Activated effector memory CD4-positive, alpha-beta T cell treated with Interleukin-2 at 50 U/mL for 16 hours (primary cell): ENCODE results near the gene EPHB4.
A peak's percentile ranks its signal among the peaks of the same experiment; 100 is the strongest.
"Not testable (repeated sequence)": the region's sequence is repeated elsewhere in the genome, so short reads cannot be mapped to it uniquely, and the experiment has no call there.

Source experiments
- DNase-seq: peaks from one replicate; pipeline ENCODE4 v3.0.0-alpha.2; 2020

Gene EPHB4

DNA sequence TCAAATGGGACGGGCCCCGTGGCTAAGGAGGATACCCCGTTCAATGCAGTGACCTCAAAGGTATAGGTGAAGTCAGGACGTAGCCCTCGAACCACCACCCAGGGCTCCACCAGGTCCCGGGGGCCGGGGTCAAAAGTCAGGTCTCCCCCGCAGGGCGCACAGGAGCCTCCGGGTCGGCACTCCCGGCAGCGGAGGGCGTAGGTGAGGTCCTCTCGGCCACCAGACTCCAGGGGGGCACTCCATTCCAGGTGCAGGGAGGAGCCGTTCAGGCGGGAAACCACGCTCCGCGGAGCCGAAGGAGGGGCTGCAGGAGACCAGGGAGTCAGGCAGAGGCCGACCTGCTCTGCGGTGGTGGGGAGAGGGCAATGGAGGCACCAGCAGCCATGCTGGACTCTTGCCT is 7.7 kb downstream of the EPHB4 start:
- no peak for DNase-seq

DNA sequence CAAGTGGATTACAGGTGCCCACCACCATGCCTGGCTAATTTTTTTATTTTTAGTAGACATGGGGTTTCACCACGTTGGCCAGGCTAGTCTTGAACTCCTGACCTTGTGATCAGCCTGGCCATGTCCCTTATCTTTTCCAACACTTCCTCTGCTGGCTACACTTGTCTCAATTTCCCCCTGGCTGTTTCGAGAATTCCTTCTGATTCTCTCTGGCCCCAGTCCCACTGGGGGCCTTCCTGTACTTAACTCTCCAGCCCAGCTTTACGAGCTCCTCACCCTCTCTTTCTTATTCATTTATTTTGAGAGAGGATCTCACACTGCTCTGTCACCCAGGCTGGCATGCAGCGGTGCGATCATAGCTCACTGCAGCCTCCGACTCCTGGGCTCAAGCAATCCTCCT is 8.5 kb downstream of the EPHB4 start:
- no peak for DNase-seq

DNA sequence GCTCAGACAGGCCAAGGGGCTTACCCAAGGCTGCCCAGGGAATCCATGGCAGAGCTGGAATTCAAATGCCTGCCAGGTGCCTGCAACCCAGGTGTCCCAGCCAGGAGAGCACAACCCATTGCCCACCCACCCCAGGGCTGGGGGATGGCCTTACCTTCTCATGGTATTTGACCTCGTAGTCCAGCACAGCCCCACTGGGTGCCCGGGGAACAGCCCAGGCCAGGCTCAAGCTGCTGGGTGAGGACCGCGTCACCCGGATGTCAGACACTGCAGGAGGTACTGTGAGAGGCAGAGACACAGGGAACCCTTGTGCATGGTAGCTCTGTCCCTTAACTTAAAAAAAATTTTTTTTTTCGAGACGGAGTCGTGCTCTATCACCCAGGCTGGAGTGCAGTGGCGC is 9.0 kb downstream of the EPHB4 start:
- DNase-seq: no peak

DNA sequence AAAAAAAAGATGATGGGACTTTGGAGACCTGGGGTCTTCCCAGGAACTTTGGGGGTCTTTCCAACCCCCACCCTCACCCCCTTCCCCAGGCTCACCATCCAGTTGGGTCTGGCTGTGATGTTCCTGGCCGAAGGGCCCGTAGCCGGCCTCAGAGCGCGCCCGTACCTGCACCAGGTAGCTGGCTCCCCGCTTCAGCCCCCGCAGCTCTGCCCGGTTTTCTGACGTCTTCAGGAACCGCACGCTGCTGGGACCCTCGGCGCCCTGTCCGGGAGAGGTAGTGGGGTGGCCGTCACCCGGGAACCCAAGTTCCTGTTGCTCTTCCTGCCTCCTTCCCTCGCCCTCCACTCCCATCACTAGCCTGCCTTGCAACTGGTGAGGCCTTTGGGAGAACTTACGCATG is 10.2 kb downstream of the EPHB4 start:
- no peak for DNase-seq

DNA sequence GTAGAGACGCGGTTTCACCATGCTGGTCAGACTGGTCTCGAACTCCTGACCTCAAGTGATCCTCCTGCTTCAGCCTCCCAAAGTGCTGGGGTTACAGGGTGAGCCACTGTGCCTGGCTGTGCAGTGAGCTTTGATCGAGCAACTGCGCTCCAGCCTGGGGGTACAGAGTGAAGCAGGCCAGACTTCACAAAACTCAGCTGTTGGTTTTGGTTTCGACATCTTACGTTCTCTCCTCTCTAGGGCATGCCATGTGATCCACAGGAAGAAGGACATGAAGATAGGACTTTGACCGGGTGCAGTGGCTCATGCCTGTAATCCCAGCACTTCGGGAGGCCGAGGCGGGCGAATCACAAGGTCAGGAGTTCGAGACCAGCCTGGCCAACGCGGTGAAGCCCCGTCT is 10.8 kb downstream of the EPHB4 start:
- DNase-seq: not testable (repeated sequence)

DNA sequence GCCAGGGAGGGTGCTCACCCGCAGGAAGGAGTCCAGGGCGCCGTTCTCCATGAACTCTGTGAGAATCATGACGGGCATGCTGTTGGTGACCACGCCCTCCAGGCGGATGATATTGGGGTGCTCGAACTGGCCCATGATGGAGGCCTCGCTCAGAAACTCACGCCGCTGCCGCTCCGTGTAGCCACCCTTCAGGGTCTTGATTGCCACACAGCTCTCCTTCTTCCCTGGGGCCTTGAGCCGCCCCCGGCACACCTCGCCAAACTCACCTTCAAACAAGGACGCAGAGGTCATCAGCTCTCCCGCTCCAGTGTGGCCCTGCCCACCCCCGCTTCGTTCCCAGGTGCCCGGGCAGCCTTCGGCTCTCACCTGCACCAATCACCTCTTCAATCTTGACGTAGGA is 14.6 kb downstream of the EPHB4 start:
- no peak for DNase-seq

DNA sequence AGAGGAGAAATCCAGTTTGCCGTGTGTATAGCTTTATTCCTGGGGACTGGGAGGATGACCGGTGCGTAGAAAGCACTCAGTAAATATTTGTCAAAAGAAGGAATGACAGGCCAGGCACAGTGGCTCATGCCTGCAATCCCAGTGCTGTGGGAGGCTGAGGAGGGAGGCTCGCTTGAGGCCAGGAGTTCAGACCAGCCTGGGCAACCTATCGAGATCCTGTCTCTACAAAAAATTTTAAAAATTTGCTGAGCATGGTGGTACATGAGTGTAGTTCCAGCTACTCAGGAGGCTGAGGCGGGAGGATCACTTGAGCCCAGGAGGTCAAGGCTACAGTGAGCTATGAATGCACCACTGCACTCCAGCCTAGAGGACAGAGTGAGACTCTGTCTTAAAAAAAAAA is 15.8 kb downstream of the EPHB4 start:
- no peak for DNase-seq

DNA sequence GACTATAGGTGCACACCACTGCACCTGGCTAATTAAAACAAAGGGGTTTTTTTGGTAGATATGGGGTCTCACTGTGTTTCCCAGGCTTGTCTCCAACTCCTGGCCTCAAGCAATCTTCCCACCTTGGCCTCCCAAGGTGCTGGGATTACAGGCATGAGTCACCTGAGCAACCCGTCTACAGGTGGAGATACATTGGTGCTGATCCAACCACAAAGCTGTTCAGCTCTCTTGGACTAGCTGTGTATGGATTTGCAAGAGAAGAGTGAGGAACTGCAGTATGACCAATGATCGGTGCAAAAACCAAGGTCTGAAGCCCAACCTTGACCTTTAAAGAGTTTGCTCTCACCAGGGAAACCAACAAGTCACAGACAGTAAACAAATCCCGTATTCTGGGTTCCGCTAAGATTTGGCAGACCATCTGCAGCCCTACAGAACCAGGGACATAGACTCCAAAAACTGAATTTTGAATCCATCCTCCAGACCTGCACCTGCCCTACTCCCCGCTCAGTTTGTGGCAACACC is 18.9 kb downstream of the EPHB4 start:
- no peak for DNase-seq

DNA sequence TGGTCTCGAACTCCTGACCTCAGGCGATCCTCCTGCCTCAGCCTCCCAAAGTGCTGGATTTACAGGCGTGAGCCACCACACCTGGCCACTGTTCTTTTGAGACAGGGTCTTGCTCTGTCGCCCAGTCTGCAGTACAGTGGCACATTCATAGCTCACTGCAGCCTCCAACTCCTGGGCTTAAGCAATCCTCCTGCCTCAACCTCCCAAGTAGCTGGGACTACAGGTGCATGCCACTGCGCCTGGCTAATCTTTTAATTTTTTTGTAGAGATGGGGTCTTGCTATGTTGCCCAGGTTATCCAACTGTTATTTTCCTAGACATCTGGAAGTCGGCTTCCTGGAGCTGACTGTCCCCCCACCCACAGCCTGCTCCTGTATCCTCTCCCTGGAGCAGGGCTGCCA is 20.4 kb downstream of the EPHB4 start:
- DNase-seq: not testable (repeated sequence)

DNA sequence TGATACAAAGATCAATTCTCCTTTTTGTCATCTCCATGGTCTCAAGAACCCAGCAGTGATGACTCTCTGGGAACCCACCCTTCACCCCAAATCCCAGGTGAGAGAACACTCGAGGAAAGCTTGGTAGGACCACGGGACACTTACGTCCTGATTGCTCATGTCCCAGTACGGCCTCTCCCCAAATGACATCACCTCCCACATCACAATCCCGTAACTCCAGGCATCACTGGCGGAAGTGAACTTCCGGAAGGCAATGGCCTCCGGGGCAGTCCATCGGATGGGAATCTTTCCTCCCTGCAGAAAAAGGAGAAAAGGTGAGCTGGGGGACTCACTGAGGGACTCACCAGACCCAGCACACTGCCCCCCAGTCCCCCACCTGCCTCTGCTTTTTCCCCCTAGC is 21.0 kb downstream of the EPHB4 start:
- DNase-seq: no peak

DNA sequence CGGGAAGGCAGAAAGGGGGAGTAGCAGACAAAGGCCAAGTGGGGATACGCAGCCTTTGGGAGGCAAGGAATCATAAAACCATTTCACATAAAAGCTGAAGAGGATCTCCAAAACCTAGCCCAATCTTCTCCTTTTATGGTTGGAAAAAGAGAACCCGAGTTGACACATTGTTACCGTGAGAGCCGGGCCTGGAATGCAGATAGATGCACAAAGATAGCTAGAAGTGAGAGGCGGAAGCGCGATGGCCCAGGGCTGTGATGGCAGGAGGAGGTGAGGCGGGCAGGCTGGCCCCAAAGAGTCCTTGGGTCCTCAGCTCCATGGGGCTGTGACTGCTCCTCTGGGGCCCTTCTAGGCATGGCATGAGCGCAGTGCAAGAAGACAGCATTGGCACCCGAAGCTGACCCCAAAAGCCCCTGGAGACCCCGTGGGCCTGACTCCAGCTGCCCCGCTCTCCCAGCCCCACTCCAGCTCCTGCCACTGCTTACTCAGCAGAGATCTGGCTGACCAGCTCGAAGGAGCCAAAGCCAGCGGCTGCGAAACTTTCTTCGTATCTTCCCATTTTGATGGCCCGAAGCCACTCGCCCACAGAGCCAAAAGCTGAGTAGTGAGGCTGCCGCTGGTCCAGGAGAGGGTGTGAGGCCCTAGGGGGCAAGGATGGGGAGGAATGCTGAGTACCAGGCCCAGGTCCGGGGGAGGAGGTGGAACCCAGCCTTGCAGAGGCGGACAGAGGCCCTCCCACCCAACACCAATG is 22.5 kb downstream of the EPHB4 start:
- no peak for DNase-seq

DNA sequence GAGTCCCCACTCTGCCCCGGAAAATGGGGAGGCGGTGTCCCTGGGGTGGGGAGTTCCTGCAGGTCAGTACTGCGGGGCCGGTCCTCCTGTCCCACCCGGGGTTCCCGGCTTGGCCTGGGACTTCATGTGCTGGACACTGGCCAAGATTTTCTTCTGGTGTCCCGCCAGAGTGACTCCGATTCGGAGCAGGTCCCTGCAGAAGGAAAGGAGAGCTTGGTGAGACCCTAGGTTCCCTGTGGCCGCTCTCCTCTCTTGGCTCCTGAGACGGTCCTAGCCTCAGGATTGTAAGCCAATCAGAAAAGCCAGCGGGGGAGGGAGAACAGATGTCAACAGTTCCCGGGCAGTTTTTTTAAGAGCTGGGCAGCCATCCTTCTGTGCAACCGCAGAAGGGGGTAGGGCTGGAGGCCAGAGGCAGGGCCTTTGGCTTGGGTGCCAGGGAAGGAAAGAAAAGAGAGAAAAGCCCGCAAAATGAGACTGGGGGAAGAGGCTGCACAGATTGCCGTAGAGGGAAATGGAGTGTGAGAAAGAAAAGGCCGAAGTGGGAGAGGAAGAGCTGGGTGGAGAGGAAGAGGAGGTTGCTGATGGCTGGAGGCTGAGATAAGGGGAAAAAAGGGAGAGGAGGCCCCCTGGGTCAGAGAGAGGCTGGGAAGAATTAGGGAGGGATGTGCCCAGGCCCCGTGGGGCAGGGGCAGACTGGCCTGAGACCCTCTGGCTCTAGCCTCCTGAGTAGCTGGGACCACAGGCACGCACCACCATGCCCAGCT is 23.7 kb downstream of the EPHB4 start:
- no peak for DNase-seq

DNA sequence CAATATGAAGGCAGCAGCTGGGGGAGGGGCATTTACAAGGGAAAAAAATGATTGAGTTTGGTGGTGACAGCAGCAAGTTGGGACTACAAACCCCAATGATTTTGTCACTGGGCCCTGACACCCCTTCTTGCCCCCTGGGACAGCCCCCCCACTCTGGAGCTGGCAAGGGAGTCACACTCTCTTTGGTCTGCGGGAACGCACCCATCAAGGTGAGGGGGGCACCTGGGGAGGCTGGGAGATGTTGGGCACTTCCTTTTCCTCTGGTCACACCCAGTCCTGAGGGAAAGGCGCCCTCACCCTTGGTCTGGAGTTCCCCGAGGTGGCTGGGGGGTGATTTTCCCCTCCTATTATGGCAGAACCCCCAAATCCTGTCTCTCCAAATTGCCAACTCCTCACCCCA is 24.4 kb downstream of the EPHB4 start:
- DNase-seq: no peak

DNA sequence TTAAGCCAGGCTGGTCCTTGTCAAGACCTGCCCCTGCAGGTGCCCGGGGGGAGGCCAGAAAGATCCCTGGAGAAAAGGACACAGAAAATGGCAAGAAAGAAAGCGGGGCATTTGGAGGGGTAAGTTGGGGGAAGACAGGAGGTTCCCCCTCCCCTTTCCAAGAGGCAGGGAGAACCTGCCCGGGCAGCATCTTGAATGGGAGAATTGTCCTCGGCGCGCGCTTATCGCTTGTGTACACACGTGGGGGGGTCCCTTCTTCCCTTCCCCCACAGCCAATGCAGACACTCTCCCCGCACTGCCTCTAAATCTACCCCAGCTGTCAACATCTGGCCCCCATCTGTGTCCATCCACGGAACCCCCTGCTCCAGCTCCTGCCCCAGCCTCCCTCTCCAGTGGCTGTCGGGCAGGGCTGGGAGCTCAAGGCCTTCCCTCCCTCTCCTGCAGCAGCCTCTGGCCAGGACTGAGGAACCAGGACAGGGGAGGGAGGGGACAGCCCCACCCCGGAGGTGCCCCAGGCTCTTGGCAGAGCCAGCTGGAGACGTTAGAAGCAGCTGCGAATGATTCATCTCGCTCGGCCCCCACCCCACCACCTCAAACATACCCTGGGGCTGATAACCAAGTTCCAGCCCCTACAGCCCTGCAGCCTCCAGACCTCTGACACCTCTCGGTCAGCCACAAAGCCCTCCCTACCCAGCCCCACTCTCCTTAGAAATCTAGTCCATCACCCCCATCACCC is 25.3 kb downstream of the EPHB4 start:
- DNase-seq: no peak

DNA sequence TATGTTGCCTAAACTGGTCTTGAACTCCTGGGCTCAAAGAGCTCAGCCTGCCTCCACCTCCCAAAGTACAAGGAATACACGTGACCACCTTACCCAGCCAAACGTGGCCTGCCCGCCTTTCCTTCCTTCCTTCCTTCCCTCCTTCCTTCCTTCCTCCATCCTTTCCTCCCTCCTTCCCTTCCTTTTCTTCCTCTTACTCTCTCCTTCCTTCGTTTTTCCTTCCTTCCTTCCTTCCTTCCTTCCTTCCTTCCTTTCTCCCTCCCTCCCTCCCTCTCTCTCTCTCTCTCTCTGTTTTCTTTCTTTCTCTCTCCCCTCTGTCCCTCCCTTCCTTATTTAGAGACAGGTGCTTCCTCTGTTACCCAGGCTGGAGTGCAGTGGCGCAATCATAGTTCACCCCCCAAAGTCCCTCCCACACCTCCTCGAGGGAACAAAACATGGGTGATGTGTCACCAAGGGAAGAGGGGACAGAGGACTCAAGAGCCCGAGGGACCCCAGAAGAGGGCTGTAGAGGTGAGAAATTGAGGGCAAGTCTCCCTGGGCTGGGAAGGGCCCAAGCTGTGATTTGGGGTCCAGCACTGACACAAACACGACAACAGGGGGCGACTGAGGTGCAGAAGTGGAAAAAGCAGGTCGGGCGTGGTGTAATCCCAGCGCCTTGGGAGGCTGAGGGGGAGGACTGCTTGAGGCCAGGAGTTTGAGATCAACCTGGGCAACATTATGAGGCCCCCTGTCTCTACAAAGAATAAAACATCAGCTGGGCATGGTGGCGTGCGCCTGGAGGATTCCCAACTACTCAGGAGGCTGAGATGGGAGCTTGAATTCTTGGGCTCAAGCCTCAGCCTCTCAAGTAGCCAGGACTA is 28.1 kb downstream of the EPHB4 start:
- DNase-seq: peak; percentile 9

DNA sequence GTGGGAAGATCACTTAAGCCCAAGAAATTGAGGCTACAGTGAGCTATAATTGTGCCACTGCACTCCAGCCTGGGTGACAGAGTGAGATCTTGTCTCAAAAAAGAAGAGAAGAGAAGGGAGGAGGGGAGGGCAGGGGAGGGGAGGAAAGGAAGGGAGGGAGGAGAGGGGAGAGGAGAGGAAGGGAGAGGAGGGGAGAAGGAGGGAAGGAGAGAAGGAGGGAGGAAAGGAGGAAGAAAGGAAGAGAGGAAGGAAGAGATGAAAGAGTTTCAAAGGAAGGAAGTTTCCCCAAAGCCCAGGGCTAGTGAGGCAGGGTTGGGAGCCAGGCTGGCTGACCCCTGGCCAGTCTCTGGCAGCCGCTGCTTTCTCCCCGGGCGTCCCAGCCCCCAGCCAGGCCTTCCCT is 32.6 kb downstream of the EPHB4 start:
- DNase-seq: no peak

DNA sequence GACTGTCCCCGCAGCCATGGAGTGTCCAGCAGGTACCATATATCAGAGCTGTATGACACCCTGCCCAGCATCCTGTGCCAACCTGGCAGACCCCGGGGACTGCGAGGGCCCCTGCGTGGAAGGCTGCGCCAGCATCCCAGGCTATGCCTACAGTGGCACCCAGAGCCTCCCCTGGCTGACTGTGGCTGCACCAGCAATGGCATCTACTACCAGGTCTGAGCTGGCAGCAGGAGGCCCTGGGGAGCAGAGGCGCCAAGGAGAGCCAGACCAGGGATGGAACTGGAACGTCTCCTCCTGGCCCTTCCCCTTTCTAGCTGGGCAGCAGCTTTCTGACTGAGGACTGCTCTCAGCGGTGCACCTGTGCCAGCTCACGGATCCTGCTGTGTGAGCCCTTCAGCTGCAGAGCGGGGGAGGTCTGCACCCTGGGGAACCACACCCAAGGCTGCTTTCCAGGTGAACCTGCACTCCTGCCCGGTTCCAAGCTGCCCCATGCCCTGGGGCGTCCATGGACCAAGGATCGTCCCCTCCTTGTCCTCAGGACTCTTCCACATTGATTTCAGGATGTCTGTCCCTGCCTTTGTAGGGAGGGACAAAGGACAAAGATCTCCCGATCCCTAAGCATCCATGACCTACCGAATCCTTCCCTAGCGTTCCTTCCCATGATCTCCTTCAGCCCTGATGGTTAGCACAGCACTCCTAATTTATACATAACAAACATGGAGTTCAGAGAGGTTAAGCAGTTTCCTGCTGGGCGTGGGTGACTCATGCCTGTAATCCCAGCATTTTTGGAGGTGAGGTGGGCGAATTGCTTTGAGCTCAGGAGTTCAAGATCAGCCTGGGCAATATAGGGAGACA is 33.3 kb downstream of the EPHB4 start:
- no peak for DNase-seq

DNA sequence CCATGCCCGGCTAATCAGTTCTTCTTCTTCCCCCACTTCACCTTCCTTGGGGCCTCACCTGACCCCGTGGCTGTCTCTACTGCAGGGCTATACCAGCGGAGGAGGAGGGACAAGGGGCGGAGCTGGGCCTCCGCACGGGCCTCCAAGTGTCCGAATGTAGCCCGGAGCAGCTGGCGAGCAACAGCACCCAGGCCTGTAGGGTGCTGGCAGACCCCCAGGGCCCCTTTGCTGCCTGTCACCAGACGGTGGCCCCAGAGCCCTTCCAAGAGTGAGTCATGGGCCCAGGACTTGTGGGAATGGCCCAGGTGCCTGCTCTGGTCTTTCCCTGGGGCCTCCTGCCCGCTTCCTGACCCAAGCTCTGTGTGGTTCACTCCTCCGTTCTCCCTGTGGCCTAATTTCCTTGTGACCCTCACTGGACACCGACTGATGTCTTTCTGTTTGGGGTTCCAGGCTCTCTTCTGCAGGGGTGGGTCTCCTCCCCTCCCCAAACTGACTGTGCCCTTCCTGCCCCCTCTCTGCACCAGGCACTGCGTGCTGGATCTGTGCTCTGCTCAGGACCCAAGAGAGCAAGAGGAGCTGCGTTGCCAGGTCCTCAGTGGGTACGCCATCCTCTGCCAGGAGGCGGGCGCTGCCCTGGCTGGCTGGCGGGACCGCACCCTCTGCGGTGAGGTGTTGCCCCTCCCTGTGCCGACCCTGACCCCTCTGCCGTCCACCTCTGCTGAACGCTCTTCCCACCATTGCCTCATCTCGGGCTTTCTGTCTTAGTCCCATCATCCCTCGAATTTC is 35.2 kb downstream of the EPHB4 start:
- no peak for DNase-seq

DNA sequence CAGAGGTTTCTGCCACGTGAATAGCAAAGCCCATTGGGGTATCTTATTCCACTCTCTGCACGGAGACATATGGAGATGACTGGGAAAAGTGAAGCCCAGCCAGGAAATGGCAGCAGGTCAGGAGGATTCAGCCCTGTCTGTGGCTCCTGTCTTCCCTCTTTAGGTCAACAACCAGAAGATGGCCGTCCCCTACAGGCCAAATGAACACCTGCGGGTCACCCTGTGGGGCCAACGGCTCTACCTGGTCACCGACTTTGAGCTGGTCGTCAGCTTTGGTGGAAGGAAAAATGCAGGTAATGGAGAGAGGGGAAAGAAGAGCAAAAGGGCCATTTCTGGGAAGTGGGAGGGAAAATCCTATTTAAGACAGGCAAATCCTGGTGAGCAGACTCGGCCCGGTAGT is 38.3 kb downstream of the EPHB4 start:
- no peak for DNase-seq

DNA sequence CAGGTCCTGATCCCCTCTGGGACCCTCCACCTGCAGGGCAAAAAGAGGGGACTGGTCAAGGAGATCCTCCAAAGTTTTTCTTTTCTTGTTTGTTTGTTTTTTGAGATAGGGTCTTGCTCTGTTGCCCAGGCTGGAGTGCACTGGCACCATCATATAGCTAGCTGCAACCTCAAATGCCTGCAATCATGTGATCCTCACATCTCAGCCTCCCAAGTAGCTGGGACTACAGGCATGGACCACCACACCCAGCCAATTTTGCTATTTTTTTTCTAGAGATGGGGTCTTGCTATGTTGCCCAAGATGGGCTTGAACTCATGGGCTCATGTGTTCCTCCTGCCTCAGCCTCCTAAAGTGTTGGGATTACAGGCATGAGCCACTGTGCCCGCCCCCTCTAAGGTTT is 41.0 kb downstream of the EPHB4 start:
- no peak for DNase-seq

DNA sequence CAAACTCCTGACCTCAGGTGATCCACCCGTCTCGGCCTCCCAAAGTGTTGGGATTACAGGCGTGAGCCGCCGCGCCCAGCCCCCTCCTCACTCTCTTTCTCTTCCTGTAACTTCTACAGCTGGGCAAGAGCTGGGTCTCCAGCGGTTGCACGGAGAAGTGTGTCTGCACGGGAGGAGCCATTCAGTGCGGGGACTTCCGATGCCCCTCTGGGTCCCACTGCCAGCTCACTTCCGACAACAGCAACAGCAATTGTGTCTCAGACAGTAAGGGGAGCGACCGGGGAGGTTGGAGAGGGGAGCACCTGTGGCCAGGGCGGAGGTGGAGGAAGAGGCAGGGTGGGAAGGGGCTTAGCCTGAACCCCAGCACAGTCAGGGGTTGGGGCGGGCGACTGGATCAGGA is 41.4 kb downstream of the EPHB4 start:
- DNase-seq: no peak
